Subcutaneous abdominal adipose tissue (tissue), 5 donors: ENCODE measurements around the gene ARL15.

ENCODE experiments used
- H3K27ac ChIP-seq: one replicate; pipeline ENCODE4 v1.7.0; 2013; ENCODE audit warnings: low read depth, mild to moderate bottlenecking, inconsistent platforms, low read length, moderate library complexity
- H3K27me3 ChIP-seq, 5 donors: one replicate each; pipeline ENCODE4 v1.7.0; 2013; ENCODE audit warnings: low read length in 5 of 5, inconsistent platforms in 1 of 5; ENCODE audit not compliant: control insufficient read depth in 5 of 5, insufficient read depth in 4 of 5
- H3K36me3 ChIP-seq, 5 donors: one replicate each; pipeline ENCODE4 v1.7.0; 2013; ENCODE audit warnings: low read length in 5 of 5; ENCODE audit not compliant: control insufficient read depth in 5 of 5, insufficient read depth in 5 of 5
- H3K4me1 ChIP-seq, 5 donors: one replicate each; pipeline ENCODE4 v1.7.0; 2013; ENCODE audit warnings: low read length in 5 of 5, mild to moderate bottlenecking in 3 of 5, moderate library complexity in 1 of 5; ENCODE audit not compliant: control insufficient read depth in 5 of 5, insufficient read depth in 5 of 5
- H3K4me3 ChIP-seq, 5 donors: one replicate each; pipeline ENCODE4 v1.7.0; 2013; ENCODE audit warnings: low read length in 5 of 5, low read depth in 1 of 5
- H3K9ac ChIP-seq, 5 donors: one replicate each; pipeline ENCODE4 v1.7.0; 2013; ENCODE audit warnings: low read length in 5 of 5, mild to moderate bottlenecking in 4 of 5, moderate library complexity in 3 of 5
- H3K9me3 ChIP-seq, 5 donors: one replicate each; pipeline ENCODE4 v1.7.0; 2013; ENCODE audit warnings: low read length in 5 of 5; ENCODE audit not compliant: control insufficient read depth in 5 of 5
- donor health status: healthy.
- donor health status: healthy.
- donor health status: healthy.
- donor health status: healthy.
- donor health status: healthy.

The ARL15 gene

GRCh38 chr5:54276048-54276447 lies 34.3 kb downstream of the ARL15 start:
- peaks cover 0 to 6% (median 0%) of the 10 kb centered on the region in 5 donors for H3K9me3 ChIP-seq
- no peaks in the 10 kb centered on the region for H3K27me3 ChIP-seq

GRCh38 chr5:54275361-54275760 lies 35.0 kb downstream of the ARL15 start:
- H3K27ac ChIP-seq: no peak overlapping the region
- no peak overlapping the region for H3K4me3 ChIP-seq
- H3K9me3 ChIP-seq: peaks cover 0 to 6% (median 0%) of the 10 kb centered on the region in 5 donors
- H3K36me3 ChIP-seq: peaks cover 0 to 5% (median 3%) of the 10 kb centered on the region in 5 donors
- H3K27me3 ChIP-seq: no peaks in the 10 kb centered on the region
- no peaks in the 10 kb centered on the region for H3K4me1 ChIP-seq
- H3K9ac ChIP-seq: no peak overlapping the region

More at GRCh38 chr5:54276048-54276447, 34.3 kb downstream of the ARL15 start:
- Histone ChIP-seq H3K36me3 (peaks cover 0 to 5% (median 3%) of the 10 kb centered on the region in 5 donors), H3K4me3 (no peak overlapping the region), H3K27ac (no peak overlapping the region), H3K4me1 (no peaks in the 10 kb centered on the region), H3K9ac (no peak overlapping the region)

DNA sequence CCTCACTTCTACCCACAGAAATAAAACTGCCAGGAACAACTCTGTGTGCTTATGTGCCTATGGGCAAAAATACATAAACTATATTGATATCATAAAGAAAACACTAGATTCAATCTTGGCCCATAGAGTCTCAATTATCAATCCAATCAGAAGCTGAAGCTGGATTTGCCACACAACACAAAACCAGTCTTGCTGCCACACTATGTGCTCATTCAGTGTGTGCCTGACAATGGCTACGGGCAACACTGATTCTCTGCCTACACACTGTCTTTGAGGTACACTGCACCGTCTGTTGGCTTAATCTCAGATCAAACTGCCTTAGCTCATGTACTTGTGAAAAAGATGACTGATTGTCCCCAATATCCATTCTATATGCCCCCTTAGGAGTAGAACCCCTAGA lies 35.4 kb downstream of the ARL15 start:
- Histone ChIP-seq H3K27me3 (no peaks in the 10 kb centered on the region), H3K27ac (no peak overlapping the region), H3K36me3 (peaks cover 0 to 3% (median 1%) of the 10 kb centered on the region in 5 donors), H3K9me3 (peaks cover 0 to 3% (median 0%) of the 10 kb centered on the region in 5 donors), H3K9ac (no peak overlapping the region), H3K4me3 (no peak overlapping the region), H3K4me1 (no peaks in the 10 kb centered on the region)

GRCh38 chr5:54273715-54274114 lies 36.7 kb downstream of the ARL15 start:
- Histone ChIP-seq H3K4me3 (no peak overlapping the region), H3K36me3 (no peaks in the 10 kb centered on the region), H3K9me3 (no peaks in the 10 kb centered on the region), H3K27me3 (no peaks in the 10 kb centered on the region), H3K27ac (no peak overlapping the region), H3K9ac (no peak overlapping the region), H3K4me1 (no peaks in the 10 kb centered on the region)

- no peak overlapping the region for H3K27ac ChIP-seq
These were observed 37.6 kb downstream of the ARL15 start for GRCh38 chr5:54272746-54273145.

DNA sequence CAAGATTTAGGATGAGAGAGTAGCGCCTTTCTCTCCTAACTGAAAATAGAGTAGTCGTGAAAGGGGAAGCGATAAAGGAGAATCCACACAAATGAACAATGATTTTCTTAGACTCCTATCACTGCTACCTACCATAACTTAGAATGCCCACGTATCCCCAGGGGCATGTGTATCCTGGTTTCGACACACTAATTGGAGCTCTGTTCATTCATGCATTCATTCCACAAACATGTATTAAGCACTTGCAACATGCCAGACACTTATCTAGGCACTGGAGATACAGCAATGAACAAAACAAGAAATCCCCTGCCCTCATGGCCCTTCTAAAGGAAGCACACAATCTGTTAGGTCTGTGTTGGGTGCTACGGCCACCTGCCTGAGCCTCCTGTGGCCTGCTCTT lies 40.0 kb downstream of the ARL15 start:
- H3K9me3 ChIP-seq: no peaks in the 10 kb centered on the region
- H3K36me3 ChIP-seq: no peaks in the 10 kb centered on the region
- no peak overlapping the region for H3K4me3 ChIP-seq
- no peak overlapping the region for H3K27ac ChIP-seq
- H3K4me1 ChIP-seq: no peaks in the 10 kb centered on the region
- H3K9ac ChIP-seq: no peak overlapping the region
- H3K27me3 ChIP-seq: no peaks in the 10 kb centered on the region

More at GRCh38 chr5:54272746-54273145, 37.6 kb downstream of the ARL15 start:
- H3K9me3 ChIP-seq: no peaks in the 10 kb centered on the region
- no peak overlapping the region for H3K9ac ChIP-seq
- no peak overlapping the region for H3K4me3 ChIP-seq
- H3K27me3 ChIP-seq: no peaks in the 10 kb centered on the region
- H3K36me3 ChIP-seq: no peaks in the 10 kb centered on the region
- no peaks in the 10 kb centered on the region for H3K4me1 ChIP-seq

GRCh38 chr5:54264574-54264973 lies 45.8 kb downstream of the ARL15 start:
- Histone ChIP-seq H3K9me3 (no peaks in the 10 kb centered on the region), H3K4me3 (no peak overlapping the region), H3K27me3 (no peaks in the 10 kb centered on the region), H3K4me1 (peaks cover 0 to 3% (median 0%) of the 10 kb centered on the region in 5 donors), H3K36me3 (no peaks in the 10 kb centered on the region), H3K9ac (no peak overlapping the region), H3K27ac (no peak overlapping the region)

- Histone ChIP-seq H3K4me1 (peaks cover 0 to 3% (median 0%) of the 10 kb centered on the region in 5 donors), H3K9ac (no peak overlapping the region), H3K27me3 (no peaks in the 10 kb centered on the region), H3K9me3 (no peaks in the 10 kb centered on the region), H3K36me3 (no peaks in the 10 kb centered on the region), H3K27ac (no peak overlapping the region), H3K4me3 (no peak overlapping the region)
These were observed 46.9 kb downstream of the ARL15 start for GRCh38 chr5:54263447-54263846.

GRCh38 chr5:54261596-54261995 lies 48.8 kb downstream of the ARL15 start:
- Histone ChIP-seq H3K4me3 (no peak overlapping the region), H3K27me3 (no peaks in the 10 kb centered on the region), H3K9ac (no peak overlapping the region), H3K9me3 (no peaks in the 10 kb centered on the region), H3K36me3 (no peaks in the 10 kb centered on the region), H3K4me1 (peaks cover 0 to 3% (median 0%) of the 10 kb centered on the region in 5 donors), H3K27ac (no peak overlapping the region)

- H3K4me3 ChIP-seq: no peak overlapping the region
- no peaks in the 10 kb centered on the region for H3K27me3 ChIP-seq
- H3K9me3 ChIP-seq: no peaks in the 10 kb centered on the region
- H3K9ac ChIP-seq: no peak overlapping the region
- no peaks in the 10 kb centered on the region for H3K36me3 ChIP-seq
- peaks cover 0 to 3% (median under 1%) of the 10 kb centered on the region in 5 donors for H3K4me1 ChIP-seq
- H3K27ac ChIP-seq: no peak overlapping the region
These were observed 50.4 kb downstream of the ARL15 start for GRCh38 chr5:54259981-54260380.

- H3K27me3 ChIP-seq: no peaks in the 10 kb centered on the region
- H3K9ac ChIP-seq: no peak overlapping the region
- no peak overlapping the region for H3K27ac ChIP-seq
- H3K4me1 ChIP-seq: peaks cover 0 to 8% (median 5%) of the 10 kb centered on the region in 5 donors
- H3K36me3 ChIP-seq: no peaks in the 10 kb centered on the region
- no peak overlapping the region for H3K4me3 ChIP-seq
- H3K9me3 ChIP-seq: no peaks in the 10 kb centered on the region
These were observed 51.3 kb downstream of the ARL15 start for GRCh38 chr5:54259090-54259489.
